ENCODE data around the gene SPATA20.

SPATA20 gene

GRCh38 chr17:50582741-50583140, 35.8 kb downstream of the SPATA20 start:
- DNase-seq (no peak), ATAC-seq (no peak)
- no peak overlapping the region for H3K27ac Mint-ChIP-seq
- H3K27me3 Mint-ChIP-seq: peaks cover 14% of the 10 kb centered on the region
- no peaks in the 10 kb centered on the region for H3K36me3 Mint-ChIP-seq (ENCODE audit: low read depth)
- H3K4me3 Mint-ChIP-seq: no peak overlapping the region
- no peaks in the 10 kb centered on the region for H3K4me1 Mint-ChIP-seq
- H3K9me3 Mint-ChIP-seq: no peaks in the 10 kb centered on the region

GRCh38 chr17:50583641-50584040, 36.7 kb downstream of the SPATA20 start:
- no peak for ATAC-seq
- Mint-ChIP-seq H3K4me3 (no peak overlapping the region), H3K36me3 (ENCODE audit: low read depth) (no peaks in the 10 kb centered on the region), H3K4me1 (no peaks in the 10 kb centered on the region), H3K27me3 (peaks cover 14% of the 10 kb centered on the region), H3K9me3 (no peaks in the 10 kb centered on the region), H3K27ac (no peak overlapping the region)
- no peak for DNase-seq

DNA sequence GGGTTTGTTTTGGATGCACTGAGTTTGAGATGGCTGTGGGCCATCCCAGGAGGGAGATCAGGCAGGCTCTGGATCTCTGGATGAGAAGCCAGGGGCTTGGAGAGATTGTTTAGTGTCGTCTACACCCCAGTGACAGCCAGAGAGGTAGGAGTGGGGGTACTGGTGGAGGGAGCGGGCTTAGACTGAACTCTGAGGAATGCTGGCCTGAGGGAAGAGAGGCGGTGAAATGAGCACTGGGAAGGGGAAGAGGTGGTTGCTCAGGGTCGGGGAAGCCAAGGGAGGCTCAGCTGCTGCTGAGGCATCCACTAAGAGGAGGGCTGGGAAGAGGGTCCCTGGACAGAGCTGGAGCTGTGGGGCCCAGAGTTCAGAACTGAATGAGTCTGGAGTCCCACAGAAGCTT, 37.1 kb downstream of the SPATA20 start:
- H3K27me3 Mint-ChIP-seq: peaks cover 14% of the 10 kb centered on the region
- ATAC-seq (no peak), DNase-seq (no peak)
- no peaks in the 10 kb centered on the region for H3K36me3 Mint-ChIP-seq (ENCODE audit: low read depth)
- H3K4me1 Mint-ChIP-seq: no peaks in the 10 kb centered on the region
- H3K9me3 Mint-ChIP-seq: no peaks in the 10 kb centered on the region
- H3K27ac Mint-ChIP-seq: no peak overlapping the region
- H3K4me3 Mint-ChIP-seq: no peak overlapping the region

DNA sequence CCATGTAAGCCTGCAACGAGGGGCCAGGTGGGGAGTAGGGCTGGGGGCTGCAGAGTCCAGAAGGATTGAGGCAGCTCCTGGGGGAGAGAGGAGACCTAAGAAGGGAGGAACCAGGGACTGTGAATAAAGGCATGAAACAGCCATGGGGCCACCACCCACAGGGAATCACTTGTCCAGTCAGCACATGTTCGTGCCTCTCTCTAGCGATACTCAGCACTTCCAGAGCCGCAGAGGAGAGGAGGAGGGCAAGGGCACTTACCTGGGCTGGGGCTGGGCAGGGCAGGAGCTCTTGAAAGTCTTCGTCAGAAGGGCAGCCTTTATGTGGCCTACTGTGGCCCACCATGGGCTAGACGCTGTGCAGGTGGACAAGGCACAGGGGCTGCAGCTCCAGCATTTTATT, 37.8 kb downstream of the SPATA20 start:
- H3K36me3 Mint-ChIP-seq (ENCODE audit: low read depth): no peaks in the 10 kb centered on the region
- peaks cover 14% of the 10 kb centered on the region for H3K27me3 Mint-ChIP-seq

GRCh38 chr17:50585346-50585745, 38.4 kb downstream of the SPATA20 start:
- H3K27me3 Mint-ChIP-seq: peaks cover 14% of the 10 kb centered on the region
- no peak for ATAC-seq
- no peaks in the 10 kb centered on the region for H3K9me3 Mint-ChIP-seq
- H3K4me3 Mint-ChIP-seq: no peak overlapping the region
- DNase-seq: no peak
- H3K27ac Mint-ChIP-seq: no peak overlapping the region
- H3K4me1 Mint-ChIP-seq: no peaks in the 10 kb centered on the region
- no peaks in the 10 kb centered on the region for H3K36me3 Mint-ChIP-seq (ENCODE audit: low read depth)

More for the DNA sequence above, 37.8 kb downstream of the SPATA20 start:
- no peaks in the 10 kb centered on the region for H3K9me3 Mint-ChIP-seq
- no peaks in the 10 kb centered on the region for H3K4me1 Mint-ChIP-seq
- DNase-seq (no peak), ATAC-seq (no peak)
- H3K27ac Mint-ChIP-seq: no peak overlapping the region
- H3K4me3 Mint-ChIP-seq: no peak overlapping the region

DNA sequence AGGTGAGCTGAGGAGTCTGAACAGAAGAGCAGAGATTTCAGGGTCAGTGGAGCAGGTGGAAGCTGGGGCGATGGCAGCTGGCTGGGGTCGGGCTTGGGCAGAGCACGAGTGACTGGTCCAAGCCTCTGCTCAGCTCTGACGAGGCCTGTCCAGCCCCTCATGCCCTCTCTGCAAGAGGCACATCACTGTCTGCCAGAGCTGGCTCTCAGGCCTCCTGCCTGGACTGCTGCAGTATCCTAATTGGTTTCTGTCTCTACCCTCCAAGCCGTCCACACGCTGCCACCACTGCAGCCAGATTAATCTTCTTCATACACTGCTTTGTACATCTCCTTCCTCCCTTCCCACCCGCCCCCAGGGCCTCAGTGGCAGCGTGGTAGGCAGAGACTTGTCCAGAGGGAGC, 38.9 kb downstream of the SPATA20 start:
- DNase-seq (no peak), ATAC-seq (no peak)
- Mint-ChIP-seq H3K4me3 (no peak overlapping the region), H3K4me1 (no peaks in the 10 kb centered on the region), H3K27ac (no peak overlapping the region), H3K36me3 (ENCODE audit: low read depth) (no peaks in the 10 kb centered on the region), H3K9me3 (no peaks in the 10 kb centered on the region), H3K27me3 (peaks cover 12% of the 10 kb centered on the region)

GRCh38 chr17:50586421-50587247, 39.7 kb downstream of the SPATA20 start:
- Mint-ChIP-seq H3K4me1 (no peaks in the 10 kb centered on the region), H3K4me3 (no peak overlapping the region), H3K9me3 (no peaks in the 10 kb centered on the region), H3K27me3 (peaks cover 9% of the 10 kb centered on the region), H3K27ac (no peak overlapping the region), H3K36me3 (ENCODE audit: low read depth) (no peaks in the 10 kb centered on the region)
- ATAC-seq: no peak
- DNase-seq: no peak

GRCh38 chr17:50587571-50587970, 40.6 kb downstream of the SPATA20 start:
- H3K9me3 Mint-ChIP-seq: no peaks in the 10 kb centered on the region
- DNase-seq (no peak), ATAC-seq (no peak)
- no peaks in the 10 kb centered on the region for H3K4me1 Mint-ChIP-seq
- no peaks in the 10 kb centered on the region for H3K36me3 Mint-ChIP-seq (ENCODE audit: low read depth)
- H3K27ac Mint-ChIP-seq: no peak overlapping the region
- H3K27me3 Mint-ChIP-seq: no peaks in the 10 kb centered on the region
- H3K4me3 Mint-ChIP-seq: no peak overlapping the region

- DNase-seq (no peak), ATAC-seq (no peak)
- no peaks in the 10 kb centered on the region for H3K9me3 Mint-ChIP-seq
- no peaks in the 10 kb centered on the region for H3K27me3 Mint-ChIP-seq
- H3K4me3 Mint-ChIP-seq: no peak overlapping the region
- H3K27ac Mint-ChIP-seq: no peak overlapping the region
- no peaks in the 10 kb centered on the region for H3K4me1 Mint-ChIP-seq
- H3K36me3 Mint-ChIP-seq (ENCODE audit: low read depth): no peaks in the 10 kb centered on the region
These were observed 41.5 kb downstream of the SPATA20 start for GRCh38 chr17:50588391-50589049.

- no peaks in the 10 kb centered on the region for H3K27me3 Mint-ChIP-seq
These were observed 42.2 kb downstream of the SPATA20 start for GRCh38 chr17:50589095-50589705.

GRCh38 chr17:50590946-50591737, 44.2 kb downstream of the SPATA20 start:
- DNase-seq (no peak), ATAC-seq (no peak)
- H3K36me3 Mint-ChIP-seq (ENCODE audit: low read depth): no peaks in the 10 kb centered on the region
- H3K4me1 Mint-ChIP-seq: no peaks in the 10 kb centered on the region
- no peak overlapping the region for H3K4me3 Mint-ChIP-seq
- H3K27ac Mint-ChIP-seq: no peak overlapping the region
- no peaks in the 10 kb centered on the region for H3K9me3 Mint-ChIP-seq
- H3K27me3 Mint-ChIP-seq: no peaks in the 10 kb centered on the region

More at GRCh38 chr17:50589095-50589705, 42.2 kb downstream of the SPATA20 start:
- Mint-ChIP-seq H3K27ac (no peak overlapping the region), H3K4me3 (no peak overlapping the region), H3K9me3 (no peaks in the 10 kb centered on the region), H3K36me3 (ENCODE audit: low read depth) (no peaks in the 10 kb centered on the region), H3K4me1 (no peaks in the 10 kb centered on the region)
- ATAC-seq (no peak), DNase-seq (no peak)

GRCh38 chr17:50593321-50593720, 46.3 kb downstream of the SPATA20 start:
- no peaks in the 10 kb centered on the region for H3K27me3 Mint-ChIP-seq
- H3K4me3 Mint-ChIP-seq: no peak overlapping the region
- H3K4me1 Mint-ChIP-seq: no peaks in the 10 kb centered on the region
- H3K36me3 Mint-ChIP-seq (ENCODE audit: low read depth): no peaks in the 10 kb centered on the region
- DNase-seq (no peak), ATAC-seq (no peak)
- H3K9me3 Mint-ChIP-seq: no peaks in the 10 kb centered on the region
- H3K27ac Mint-ChIP-seq: no peak overlapping the region

- Mint-ChIP-seq H3K36me3 (ENCODE audit: low read depth) (no peaks in the 10 kb centered on the region), H3K9me3 (no peaks in the 10 kb centered on the region), H3K4me1 (no peaks in the 10 kb centered on the region), H3K27me3 (no peaks in the 10 kb centered on the region), H3K27ac (no peak overlapping the region), H3K4me3 (no peak overlapping the region)
- ATAC-seq (no peak), DNase-seq (no peak)
These were observed 47.3 kb downstream of the SPATA20 start for GRCh38 chr17:50594128-50594823.

GRCh38 chr17:50594892-50595291, 47.9 kb downstream of the SPATA20 start:
- Mint-ChIP-seq H3K36me3 (ENCODE audit: low read depth) (no peaks in the 10 kb centered on the region), H3K4me1 (no peaks in the 10 kb centered on the region), H3K27me3 (no peaks in the 10 kb centered on the region), H3K9me3 (no peaks in the 10 kb centered on the region), H3K4me3 (no peak overlapping the region), H3K27ac (no peak overlapping the region)
- no peak for ATAC-seq
- DNase-seq: no peak

All from activated naive CD8-positive, alpha-beta T cell treated with anti-CD3 and anti-CD28 coated beads, Interleukin-2, amount 50 U/mL, for 24 hours (primary cell).